NCI-H1417 (cell line): ENCODE measurements around the gene HARS2.
"Not testable (repeated sequence)": the region's sequence is repeated elsewhere in the genome, so short reads cannot be mapped to it uniquely, and the experiment has no call there.

Experiments
- DNase-seq, 3 experiments: peaks; one replicate each; lab custom pipeline; 2025; lab: John Stamatoyannopoulos, UW

Gene HARS2, protein sequence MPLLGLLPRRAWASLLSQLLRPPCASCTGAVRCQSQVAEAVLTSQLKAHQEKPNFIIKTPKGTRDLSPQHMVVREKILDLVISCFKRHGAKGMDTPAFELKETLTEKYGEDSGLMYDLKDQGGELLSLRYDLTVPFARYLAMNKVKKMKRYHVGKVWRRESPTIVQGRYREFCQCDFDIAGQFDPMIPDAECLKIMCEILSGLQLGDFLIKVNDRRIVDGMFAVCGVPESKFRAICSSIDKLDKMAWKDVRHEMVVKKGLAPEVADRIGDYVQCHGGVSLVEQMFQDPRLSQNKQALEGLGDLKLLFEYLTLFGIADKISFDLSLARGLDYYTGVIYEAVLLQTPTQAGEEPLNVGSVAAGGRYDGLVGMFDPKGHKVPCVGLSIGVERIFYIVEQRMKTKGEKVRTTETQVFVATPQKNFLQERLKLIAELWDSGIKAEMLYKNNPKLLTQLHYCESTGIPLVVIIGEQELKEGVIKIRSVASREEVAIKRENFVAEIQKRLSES

DNA sequence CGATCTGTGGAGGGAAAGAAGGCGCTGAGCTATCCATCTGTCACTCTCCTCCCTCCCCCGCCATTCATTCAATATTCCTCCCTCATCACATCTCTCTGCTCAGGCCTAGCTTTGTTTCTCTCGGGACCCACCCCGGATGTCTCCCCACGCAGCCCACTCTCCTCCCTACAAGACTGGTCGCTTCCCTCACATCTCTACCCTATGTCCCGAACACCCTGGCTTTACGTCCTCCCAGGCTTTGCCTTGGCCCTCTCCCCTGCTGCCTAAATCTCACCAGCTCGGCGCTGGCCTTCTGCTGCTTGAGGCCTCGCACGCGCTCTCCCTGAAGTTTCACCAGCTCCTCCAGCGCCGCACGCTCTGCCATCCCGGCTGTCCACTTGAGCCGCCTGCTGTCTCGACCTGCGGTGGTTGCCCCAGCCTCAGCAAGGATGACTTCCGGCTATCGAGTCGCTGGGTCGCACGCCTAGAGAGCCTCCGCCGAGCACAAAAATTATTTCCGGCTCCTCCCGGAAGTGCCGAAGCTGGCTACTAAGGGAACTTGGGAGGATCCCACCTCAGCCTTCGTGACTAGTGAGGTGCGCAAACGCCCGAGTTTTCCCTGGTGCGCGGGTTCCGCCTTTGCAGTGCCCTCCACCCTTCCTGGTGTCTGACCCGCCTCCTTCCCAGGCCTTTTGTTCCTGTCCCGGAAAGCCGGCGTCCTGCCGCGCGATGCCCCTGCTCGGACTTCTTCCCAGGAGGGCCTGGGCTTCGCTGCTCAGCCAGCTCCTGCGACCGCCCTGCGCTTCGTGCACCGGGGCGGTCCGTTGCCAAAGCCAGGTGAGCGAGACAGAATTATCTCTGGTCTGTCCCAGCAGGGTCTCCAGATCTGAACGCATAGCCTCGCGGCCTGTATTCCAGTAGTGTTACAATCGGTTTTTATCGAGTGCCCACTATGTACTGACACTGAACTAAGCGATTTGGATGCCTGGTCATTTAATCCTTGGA is at the start of gene HARS2, which contains the start of gene HARS1:
HARS2 (plus strand) TSS at position 515 of the 984 bp plus-strand sequence; CDS start at position 709, 194 bp downstream.
HARS1 (minus strand) TSS at position 430 of the 984 bp plus-strand sequence; CDS start at position 364, 66 bp downstream.
- peak; percentile 80 to 92 (median 90) for DNase-seq

DNA sequence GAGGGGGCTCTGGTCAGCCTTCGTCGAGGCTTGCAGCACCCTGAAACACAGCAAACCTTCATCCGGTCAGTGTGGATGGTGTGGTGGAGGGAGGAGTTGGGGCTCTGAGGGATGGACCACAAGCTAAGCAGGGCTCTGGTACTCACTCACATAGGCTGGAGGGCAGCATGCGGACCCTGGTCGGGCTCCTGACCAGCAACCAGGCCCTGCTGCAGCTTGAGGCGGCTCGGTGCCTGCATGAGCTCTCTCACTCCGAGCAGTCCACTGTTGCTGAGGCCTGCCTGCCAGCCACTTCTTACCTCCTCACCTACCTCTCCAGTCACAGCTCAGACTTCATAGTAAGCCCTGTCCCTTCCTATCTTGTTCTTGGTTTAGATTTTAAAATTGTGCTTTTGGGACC is 49.5 kb upstream of the HARS2 start:
- DNase-seq = no peak

DNA sequence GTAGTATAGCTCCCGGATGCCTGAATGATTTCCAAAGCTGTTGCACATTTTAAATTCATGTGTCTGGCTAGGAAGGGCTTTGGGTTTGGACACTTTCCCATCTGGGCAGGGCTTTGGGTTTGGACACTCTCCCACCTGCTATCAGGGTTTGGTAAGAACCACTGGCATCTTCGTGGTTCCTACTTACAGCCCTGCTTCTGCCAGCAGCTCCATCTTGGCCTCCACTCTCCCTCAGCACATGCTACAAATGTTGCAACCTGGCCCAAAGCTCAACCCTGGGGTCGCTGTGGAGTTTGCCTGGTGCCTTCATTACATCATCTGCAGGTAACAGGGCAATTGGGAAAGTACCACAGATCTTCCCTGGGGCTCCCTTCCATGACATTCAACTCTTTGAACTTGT is 48.5 kb upstream of the HARS2 start:
- no peak for DNase-seq

DNA sequence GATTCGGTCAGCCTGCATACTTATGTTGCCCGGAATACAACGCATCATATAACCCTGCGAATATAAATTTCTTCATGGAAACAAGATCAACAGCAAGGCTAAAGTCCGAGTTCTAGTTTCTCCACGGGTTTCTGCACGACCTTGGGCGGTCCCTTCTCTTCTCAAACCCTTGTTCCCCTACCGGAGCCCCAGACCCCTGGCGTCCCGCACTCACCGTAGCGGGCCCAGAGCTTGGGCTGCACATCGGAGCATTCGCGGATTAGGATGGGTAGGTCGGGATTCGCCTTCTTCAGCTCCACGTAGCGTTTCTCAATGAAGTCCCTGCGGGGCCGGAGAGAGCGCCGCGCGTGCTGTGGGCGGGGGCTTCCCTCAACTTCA is 44.2 kb upstream of the HARS2 start:
- DNase-seq = peak in 1 of 3 experiments; percentile 17

DNA sequence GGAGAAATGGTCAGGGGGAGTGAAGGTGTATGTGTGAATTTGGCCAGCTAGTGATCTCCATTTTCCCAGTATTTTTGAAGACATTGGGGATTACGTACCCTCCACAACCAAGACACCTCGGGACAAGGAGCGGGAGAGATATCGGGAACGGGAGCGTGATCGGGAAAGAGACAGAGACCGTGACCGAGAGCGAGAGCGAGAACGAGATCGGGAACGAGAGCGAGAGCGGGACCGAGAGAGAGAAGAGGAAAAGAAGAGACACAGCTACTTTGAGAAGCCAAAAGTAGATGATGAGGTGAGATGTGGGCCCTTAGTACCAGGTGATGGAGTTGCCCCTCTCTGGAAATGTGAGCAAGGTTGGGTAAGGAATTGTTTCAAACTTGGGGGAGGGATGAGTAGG is 32.4 kb upstream of the HARS2 start:
- no peak for DNase-seq

DNA sequence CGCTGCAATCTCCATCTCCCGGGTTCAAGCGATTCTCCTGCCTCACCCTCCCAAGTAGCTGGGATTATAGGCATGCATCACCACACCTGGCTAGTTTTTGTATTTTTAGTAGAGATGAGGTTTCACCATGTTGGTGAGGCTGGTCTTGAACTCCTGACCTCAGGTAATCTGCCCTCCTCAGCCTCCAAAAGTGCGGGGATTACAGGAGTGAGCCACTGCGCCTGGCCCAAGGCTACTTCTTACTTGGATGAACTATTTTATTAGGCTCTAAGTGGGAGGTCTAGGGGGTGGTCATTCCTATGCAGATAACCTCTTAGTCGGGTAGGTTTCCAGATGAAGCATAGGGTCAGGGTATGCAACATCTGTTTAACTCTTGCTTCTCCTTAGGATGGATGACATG is 30.9 kb upstream of the HARS2 start:
- DNase-seq = not testable (repeated sequence)

DNA sequence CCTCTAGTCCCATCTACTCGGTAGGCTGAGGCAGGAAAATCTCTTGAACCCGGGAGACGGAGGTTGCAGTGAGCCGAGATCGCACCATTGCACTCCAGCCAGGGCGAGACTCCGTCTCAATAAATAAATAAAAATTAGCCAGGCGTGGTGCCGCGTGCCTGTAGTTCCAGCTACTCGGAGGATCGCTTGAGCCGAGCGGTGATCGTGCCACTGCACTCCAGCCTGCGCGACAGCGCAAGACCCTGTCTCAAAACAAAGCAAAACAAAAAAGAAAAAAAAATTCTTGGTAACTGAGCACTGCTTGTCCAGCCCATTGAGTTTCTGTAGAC is 27.3 kb upstream of the HARS2 start:
- DNase-seq = no peak

DNA sequence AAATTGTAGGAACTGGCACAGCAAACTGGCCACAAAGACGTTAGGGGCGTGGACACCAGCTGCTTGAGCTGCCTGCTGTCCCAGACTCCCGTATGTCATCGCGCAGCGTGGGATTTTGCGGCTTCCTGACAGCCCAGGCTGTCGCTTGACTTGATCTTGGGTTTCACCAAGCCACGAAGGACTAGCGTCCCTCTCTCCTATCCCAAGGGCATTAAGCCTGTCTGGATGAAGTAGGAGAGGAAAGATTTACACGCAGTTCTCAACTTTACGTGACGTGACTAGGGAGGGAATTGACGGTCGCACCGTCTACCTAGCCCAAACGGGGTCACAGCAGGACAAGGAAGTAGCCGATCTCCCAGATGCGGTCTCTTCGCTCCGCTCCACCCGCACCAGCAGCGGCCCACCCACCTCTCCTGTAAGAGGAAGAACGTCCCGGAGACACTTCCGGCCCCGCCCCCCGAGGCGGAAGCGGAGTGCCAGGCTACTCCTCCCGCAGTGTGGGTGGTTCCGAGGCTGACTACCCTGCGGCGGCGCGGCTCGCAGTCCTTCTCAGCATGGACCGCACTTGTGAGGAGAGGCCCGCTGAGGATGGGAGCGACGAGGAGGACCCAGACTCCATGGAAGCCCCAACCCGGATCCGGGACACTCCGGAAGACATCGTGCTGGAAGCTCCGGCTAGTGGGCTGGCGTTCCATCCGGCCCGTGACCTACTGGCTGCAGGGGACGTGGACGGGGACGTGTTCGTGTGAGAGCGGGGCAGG is 26.7 kb upstream of the HARS2 start, which contains the start of gene WDR55:
WDR55 (plus strand) TSS at position 546 of the 761 bp plus-strand sequence; CDS start at position 555, 9 bp downstream.
- peak; percentile 85 to 90 (median 90) for DNase-seq

DNA sequence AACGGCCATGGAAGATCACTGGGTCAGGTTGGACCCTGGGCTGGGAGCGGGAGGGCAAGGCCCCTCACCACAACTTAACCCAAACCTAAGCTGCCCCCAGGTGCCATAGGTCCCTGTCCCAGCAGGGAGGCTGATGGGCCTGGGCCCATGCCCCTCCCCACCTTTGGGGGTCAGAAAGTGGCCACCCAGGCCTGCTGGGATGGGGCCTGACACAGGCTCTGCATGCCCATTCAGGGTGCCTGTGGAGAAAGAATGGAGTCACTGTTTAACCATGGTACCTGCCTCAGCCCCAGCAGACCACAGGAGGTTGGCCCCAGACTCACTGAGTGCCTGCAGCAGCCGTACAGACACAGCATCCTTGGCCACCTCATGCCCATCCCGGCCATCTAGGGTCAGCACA is 20.2 kb upstream of the HARS2 start:
- DNase-seq = not testable (repeated sequence)

DNA sequence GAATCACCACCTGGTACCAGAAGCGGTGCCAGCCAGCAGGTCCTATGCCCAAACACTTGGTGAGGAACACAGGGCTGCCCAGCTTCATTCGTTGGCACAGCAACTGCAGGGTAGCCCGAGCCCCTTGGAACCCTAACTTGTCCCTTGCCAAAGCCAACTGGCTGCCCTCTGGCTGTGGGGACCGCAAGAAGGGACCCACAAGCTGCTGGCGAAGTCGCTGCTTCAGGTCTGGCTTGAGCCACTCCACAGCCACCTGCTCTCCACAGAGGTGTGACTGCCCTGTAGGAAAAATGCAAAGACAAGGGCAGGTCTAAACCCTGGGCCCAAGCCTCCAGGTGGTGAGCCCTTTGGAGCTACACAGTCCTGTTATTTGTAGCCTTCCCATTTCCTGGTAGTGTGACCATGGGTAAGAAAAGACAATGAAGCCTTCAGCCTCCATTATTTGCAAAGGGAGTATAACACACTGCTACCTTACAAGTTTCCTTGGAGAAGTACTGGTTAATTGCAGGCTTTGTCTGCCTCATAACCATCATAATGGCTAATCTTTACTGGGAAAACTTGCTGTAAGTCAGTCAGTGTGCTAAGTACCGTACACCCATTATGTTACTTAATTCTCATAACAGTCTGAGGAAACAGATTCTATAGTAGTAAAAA is 19.7 kb upstream of the HARS2 start:
- no peak for DNase-seq

DNA sequence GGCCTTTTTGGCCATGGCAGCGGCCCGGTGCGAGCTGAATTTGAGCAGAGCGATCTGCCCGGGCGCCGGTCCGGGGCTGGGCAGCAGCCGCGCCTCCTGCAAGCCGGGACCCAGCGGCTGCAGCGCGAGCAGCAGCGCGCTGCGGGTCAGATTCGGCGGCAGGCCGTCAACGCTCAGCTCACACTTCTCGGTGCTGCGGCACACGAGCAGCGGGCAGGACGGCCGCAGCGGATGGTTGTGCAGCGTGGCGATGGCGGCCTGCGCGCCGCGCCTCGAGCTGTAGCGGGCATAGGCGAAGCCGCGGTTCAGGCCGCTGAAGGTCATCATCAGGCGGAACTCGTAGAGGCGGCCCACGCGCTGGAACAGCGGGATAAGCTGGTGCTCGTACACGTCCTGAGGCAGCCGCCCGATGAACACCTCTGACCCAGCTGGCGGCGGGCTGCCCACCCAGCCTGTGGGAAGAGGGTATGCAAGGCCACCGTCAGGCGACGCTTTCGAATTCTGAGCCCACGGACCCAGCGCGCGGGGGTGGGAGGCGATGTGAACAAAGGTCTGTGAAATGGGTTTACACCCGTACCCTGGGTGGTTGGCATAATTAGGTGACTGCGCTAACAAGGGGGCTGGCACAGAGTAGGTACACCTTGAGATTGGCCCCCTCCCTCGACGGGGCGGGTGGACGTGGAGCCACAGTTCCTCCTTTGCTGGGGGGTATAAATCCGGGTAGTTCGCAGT is 18.6 kb upstream of the HARS2 start:
- DNase-seq = peak in 1 of 3 experiments; percentile 0

DNA sequence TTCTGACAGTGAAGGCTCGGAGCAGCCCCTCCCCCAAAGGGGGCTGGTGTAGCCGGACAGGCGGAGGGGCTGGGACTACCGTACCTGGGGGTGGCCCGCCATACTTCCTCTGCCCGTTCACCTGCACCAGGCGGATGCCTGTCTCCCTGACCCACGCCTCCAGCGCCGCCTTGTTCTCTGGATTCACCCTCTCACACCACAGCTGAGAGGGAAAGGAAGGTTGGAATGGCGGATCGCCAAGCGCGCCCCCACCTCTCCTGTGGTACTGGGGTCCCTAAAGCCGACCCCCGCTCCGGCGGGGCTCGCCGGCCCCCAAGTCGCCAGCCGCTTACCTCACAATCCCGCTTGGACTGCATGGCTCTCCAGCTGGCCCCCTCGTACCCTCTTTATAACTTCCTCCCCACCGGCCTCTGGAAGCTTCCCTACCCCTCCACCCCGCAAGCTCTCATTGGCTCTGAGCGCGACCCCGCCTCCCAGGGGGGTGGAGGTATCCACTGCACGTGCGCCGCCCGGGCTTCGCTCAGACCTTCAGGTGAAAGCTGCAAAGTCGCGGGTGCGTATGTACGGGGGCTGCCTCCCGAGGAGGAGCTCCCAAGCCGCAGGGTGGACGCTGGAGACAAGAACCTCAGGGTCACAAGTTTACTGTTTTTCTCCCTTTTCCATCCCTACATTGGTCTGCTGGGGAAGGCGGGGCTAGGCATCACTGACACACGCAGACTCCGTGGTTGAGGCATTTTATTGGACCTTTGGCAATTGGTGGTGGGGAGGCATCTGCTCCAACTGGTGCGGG is 17.9 kb upstream of the HARS2 start, which contains the start of gene DND1:
DND1 (minus strand) TSS at position 390 of the 790 bp plus-strand sequence; CDS start at position 356, 34 bp downstream.
- DNase-seq = no peak

DNA sequence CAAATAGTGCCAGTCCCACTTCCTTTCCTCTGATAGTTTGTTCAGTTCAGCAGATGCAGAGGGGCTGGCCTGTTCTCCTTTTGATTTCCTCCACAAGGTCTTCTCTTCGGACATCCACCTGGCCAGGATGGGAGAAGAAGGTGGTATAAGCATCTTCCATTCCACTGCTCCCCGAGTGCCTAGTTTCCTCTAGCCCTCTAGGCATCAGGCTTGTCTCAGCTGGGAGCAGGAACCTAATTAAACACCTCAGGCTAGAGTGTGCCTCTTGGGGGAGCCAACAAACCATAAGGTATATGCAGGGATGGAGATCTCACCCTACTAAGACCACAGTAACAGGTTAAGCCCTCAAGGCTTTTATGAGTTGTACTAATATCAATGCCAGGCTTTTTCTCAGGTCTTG is 17.0 kb upstream of the HARS2 start:
- no peak for DNase-seq

DNA sequence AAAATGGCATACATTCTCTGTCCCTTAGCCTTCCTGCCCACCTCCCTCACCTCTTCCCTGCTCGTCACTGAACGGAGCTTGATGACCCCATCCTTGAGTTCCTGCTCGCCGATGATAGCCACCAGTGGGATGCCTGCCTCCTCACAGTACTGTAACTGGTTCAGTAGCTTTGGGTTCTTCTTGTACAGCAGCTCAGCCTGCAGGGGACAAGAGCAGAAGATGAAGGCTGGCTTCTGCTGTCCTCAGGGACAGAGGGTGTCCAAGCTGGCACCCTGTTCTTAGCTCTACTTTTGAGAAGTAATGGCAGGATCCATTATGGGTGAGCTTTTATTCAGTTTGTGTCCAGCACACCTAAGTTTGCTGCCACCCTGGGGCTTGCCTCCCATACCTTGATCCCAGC is 16.6 kb upstream of the HARS2 start:
- DNase-seq = no peak

DNA sequence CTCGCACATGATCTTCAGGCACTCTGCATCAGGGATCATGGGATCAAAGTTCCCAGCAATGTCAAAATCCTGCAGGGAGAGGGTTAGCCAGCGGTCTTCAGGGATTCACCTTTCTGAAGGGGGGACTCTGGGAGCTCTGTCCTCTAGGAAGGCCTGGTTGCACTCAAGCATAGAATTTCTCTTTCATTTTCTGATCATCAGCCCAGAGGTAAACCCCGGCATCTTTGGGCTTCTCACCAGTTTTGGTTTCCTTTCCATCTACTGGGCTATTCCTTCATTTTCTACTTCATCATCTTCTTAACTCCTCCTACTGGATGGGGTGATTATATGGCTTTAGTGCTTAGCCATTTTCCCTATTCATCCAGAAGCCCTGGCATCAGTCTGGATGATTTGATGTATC is 13.3 kb upstream of the HARS2 start:
- no peak for DNase-seq

DNA sequence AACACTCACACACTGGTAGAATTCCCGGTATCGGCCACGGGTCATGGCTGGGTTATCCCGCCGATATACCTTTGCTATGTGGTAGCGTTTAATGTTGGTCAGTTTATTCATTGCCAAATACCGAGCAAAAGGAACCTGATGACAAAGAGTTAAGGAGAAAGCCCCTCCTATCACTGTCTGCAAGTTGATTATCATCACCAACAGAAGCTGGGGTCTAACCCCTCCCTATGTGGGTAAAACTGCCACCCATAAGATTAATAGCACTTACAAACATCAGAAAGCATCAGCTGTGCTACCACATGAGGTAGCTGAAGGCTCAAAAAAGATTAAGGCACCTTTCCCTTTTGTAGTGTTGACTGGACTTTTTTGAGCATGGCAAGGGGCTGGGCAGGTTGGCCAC is 12.3 kb upstream of the HARS2 start:
- no peak for DNase-seq

DNA sequence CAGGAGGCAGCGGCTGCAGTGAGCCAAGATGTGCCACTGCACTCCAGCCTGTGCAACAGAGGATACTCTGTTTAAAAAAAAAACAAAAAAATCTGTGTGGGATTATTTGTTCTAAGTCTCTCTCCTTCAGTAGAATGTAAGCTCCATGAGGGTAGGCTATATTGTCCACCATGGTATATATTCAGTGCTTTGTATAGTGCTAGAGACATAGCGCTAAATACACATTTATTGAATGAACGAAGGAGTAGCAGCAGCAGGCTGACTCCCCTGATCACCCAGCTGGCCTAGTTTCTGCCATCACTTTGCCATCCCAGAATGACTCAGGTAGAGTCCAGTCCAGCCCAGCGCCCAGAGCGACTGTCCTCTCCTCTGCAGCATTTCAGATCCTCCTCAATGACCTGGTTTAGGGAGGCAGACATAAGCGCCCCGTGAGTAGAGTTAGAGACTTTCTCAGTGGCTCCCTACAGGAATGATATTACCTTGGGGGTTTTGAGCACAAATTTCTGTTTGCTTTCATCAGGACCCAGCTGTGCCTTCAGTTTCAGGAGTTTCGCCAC is 801 bp upstream of the HARS2 start:
- no peak for DNase-seq

DNA sequence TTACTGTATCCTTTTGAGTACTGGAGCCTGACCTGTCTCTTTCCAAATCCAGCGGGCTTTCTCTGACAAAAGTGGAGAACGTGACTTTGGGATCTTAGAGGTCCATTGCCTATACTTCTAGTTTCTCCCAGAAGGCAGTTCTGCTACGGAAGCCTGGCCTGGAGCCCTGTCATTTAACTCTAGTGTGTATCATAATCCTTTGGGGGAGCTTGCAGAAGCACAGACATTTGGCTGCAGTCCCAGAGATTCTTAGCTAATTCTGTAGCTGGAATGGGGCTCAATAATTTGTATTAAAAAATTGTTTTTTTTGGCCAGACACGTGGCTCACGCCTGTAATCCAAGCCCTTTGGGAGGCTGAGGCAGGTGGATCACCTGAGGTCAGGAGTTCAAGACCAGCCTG is 3.0 kb downstream of the HARS2 start:
- DNase-seq = no peak

DNA sequence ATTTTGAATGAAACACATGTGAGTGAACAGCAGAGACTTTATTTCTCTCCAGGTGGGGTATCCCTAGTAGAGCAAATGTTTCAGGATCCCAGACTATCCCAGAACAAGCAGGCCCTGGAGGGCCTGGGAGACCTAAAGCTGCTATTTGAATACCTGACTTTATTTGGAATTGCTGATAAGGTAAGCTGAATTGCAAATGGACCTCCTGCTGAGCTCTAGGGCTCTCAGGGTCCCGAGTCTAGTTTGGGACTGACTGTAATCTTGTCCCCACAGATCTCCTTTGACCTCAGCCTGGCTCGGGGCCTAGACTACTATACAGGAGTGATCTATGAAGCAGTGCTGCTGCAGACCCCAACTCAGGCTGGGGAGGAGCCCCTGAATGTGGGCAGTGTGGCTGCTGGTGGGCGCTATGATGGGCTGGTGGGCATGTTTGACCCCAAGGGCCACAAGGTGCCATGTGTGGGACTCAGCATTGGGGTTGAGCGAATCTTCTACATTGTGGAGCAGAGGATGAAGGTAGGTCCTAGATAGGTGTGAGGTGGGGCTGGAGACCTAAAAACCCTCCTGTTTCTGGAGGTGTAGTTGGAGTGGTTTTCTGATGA is 5.7 kb downstream of the HARS2 start:
- DNase-seq = no peak
